Epidermal melanocyte (primary cell): Measurements from ENCODE around the gene SSTR5.
"Not testable (repeated sequence)": the region's sequence is repeated elsewhere in the genome, so short reads cannot be mapped to it uniquely, and the experiment has no call there.

Experiments
- DNase-seq: peaks from one replicate; pipeline ENCODE4 v3.0.0; 2011; ENCODE audit warnings: low spot score; ENCODE audit not compliant: insufficient read length

Gene SSTR5

DNA sequence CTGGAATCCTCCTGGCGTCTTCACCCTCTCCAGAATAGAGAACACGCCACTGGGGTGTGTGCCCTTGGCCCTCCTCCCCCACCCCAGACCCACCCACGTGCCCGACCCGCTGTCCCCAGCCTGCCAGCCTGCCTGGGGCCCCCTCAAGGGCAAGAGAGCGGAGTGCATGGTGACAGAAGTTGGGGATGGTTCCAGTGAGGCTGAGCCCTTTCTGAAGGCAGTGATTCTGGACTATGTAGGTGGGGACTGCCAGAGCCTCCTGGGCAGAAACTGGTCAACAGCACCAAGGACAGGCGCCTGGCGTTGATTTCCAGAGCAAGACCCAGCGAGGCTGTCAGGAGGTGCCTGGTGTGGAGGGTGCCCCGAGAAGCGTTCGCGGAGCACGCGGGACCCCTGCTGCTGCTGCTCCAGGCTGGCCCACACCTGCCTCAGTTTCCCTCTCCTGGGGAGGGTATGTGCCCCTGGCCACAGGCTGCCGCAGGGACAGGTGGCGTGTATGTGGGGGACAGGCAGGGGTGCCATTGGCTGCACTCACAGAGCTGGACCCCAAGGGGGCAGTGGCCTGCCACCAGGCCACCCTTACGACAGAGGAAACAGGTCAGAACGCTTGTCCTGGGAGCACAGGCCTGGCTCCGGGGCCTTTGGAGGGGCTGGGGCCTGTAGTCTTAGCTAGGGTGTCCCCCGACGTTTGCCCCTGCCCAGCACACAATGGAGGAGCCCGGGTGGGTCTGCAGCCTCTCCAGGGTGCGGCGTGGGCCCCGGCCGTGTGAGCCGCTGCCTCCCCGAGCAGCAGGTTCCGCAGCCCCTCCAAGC is 1.2 kb downstream of the SSTR5 start:
- DNase-seq, result no peak

DNA sequence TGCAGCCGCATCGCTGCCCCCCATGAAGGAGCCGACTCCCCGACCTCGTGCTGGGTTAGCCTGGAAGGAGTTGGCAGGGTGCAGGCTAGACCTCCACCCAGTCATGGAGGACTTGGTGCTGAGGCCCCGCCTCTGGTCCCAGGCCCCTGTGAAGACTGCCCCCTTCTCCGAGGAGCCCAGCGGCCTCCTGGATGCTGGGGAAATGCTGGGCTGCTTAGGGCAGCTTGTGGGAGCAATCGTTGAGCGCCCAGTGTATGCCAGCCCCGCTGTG is 1.8 kb downstream of the SSTR5 start:
- no peak for DNase-seq

DNA sequence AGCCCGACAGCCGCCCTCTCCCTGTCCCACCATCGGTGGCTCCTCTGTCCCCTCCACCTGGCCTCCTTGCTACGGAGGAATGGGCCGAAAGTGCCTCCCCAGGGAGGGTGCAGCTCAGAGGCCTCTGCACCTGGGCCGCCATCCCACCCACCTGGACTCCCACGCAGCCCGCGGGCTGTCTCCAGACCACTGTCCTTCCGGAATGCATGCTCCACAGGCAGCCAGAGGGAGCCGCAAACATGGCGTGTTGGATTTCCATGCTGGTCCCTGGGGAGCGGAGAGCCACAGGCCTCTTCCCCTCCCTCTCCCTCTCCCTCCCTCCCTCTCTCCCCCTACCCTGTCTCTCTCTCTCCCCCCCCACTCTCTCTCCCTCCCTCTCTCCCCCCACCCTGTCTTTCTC is 3.0 kb downstream of the SSTR5 start:
- no peak for DNase-seq

DNA sequence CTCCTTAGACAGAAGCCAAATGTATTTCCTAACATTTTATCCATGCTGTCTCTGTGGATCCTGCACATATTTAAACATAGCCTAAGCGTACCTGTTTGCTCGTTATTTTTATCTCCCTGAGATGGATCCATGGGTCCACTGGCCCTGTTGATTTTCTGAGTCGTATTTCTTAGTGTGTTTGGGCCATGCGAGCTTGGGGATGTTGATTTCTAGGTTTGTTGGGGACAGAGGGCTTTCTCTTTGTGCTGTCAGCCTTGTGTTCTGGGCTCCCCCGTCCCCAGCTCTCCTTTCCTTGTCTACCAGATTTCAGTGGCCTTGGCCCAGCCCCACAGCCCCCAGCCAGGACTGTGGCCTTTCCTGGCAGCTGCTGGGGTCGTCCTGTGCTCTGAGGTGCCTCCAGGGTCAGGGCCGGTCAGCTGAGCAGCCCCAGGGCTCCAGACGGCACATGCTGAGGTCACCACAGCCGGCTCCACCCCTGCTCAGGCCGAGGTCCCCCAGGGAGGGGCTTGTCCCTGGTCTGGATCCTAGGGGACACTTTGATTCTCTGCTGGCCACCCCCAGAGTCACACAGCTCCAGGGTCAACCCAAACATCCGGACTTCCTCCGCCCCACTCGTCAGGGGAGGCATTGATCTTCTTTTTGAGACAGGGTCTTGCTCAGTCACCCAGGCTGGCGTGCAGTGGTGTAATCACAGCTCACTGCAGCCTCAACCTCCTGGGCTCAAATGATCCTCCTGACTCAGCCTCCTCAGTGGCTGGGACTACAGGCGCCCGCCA is 4.4 kb downstream of the SSTR5 start:
- no peak for DNase-seq

DNA sequence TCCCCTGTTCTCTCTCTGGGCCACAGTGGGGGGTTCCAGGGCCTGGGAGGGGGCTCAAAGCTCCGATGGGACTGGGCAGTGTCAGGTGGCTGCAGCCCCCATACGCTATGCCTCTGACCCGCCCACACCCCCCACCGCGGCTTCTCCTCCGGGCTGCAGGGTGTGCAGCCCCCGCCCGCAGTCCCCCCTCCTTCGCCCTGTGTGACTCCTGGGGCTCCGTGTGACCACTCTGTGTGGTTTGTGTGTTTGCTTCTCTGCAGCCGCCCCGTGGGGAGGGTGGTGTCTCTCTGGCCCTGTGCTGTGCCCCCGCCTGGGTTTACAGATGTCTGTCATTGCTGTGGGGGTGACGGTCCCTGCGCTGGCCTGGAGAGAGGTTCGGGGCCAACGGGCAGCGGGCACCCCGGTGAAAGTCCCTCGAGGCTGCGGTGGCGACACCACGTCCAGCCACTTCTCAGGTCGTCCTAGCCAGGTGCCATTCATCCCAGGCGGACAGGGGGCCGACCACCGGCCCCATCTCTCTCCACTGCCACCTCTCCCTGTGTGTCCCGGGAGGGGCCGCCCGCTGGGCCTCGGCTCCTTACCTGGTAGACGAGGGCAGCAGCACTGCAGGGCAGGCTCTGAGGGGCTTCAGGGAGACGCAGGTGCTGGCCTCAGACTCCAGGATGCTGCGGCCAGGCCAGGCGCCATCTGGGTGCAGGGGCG is 5.5 kb downstream of the SSTR5 start:
- DNase-seq, result no peak

DNA sequence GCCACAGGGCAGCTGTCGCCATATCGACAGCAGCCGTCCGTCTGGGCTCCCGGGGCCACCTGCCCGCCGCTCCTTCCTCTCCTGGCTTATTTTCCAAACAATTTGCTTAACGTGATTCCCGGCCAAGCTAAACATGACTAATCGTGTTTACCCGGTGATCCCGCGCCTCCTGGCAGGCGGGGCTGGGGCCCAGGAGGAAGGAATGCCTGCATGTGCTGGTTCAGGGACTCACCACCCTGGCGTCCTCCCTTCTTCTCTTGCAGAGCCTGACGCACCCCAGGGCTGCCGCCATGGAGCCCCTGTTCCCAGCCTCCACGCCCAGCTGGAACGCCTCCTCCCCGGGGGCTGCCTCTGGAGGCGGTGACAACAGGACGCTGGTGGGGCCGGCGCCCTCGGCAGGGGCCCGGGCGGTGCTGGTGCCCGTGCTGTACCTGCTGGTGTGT is 6.1 kb downstream of the SSTR5 start:
- no peak for DNase-seq

DNA sequence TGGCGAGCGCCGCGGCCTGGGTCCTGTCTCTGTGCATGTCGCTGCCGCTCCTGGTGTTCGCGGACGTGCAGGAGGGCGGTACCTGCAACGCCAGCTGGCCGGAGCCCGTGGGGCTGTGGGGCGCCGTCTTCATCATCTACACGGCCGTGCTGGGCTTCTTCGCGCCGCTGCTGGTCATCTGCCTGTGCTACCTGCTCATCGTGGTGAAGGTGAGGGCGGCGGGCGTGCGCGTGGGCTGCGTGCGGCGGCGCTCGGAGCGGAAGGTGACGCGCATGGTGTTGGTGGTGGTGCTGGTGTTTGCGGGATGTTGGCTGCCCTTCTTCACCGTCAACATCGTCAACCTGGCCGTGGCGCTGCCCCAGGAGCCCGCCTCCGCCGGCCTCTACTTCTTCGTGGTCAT is 6.8 kb downstream of the SSTR5 start:
- no peak for DNase-seq

DNA sequence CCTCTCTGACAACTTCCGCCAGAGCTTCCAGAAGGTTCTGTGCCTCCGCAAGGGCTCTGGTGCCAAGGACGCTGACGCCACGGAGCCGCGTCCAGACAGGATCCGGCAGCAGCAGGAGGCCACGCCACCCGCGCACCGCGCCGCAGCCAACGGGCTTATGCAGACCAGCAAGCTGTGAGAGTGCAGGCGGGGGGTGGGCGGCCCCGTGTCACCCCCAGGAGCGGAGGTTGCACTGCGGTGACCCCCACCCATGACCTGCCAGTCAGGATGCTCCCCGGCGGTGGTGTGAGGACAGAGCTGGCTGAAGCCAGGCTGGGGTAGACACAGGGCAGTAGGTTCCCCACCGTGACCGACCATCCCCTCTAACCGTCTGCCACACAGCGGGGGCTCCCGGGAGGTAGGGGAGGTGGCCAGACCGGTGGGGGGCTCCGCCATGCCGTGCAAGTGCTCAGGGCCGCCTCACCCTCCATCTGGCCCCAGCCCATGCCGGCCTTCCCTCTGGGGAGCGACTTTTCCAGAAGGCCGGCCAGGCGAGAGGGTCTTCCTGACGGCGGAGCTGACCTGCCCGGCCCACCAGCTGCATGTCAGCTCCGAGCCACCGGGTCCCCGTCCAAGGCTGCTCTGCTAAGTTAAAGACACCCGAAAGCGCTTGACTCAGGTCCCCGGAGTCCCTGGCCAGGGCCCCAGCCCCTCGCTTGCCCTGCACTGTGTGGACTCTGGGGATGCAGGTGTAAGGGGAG is 7.4 kb downstream of the SSTR5 start:
- no peak for DNase-seq

DNA sequence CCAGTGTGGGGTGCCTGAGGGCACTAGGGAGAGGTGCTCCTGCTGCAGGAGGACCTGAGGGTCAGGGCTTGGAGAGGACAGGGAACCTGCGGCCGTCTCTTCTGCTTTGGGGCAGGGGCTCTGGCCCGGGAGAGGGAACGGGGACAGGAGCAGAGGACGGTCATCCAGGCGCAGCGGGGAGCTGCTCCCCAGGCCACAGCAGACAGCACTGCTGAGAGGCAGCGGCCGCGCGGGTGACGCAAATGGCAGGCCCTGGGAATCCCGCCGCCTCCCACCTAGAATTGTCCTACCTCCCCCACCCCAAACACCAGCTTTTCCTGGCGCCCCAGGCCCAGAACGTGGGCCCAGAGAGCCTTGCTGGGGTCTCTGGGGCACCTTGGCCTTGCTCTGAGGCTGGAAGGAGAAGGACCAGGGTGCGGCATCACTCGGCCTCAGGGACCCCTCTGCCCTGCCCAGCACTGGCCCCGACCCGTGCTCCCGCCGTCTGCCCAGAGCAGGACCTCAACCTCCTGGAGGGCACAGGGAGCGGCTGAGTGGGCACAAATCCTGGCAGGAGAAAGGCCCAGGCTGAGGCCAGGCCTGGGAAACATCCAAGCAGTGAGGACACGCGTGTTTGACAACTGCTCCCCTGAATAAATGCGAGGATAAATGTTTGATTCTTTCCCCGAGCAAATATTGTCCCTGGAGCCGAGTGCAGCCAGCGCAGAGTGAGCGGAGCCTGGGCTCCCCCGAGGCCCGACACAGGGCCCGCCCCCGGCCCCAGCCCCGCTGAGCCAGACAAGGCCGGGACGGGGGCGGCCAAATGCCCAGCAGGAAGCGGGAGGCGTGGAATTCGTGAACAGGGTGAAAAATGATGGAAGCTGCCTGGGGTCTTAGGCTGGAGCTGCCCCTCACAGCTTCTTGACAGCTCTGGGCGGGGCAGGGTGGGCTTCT is 8.5 kb downstream of the SSTR5 start:
- no peak for DNase-seq

DNA sequence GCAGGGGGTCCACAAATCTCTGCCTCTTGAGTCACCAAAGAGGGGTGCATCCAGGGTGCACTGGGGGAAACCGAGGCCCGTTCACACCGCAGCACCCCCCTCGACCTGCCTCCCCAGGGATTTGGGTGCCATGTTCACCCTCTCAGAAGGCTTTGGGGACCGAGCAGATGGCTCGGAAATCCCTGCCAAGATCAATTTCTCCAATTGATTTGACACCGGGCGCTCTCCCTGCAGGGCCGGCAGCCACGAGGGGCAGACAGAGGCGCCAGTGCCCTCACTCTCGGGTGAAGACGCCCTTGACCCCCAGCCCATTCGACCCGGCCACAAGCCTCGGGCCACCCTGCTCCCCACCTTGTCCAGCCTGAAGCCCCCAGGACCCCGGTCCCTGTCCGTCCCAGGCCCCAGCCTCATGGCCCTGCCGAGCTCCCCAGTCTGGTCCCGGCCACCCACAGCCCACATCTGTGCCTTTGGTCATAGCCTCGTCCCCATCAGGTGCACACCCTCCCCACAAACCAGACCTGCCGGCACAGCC is 9.3 kb downstream of the SSTR5 start:
- no peak for DNase-seq

DNA sequence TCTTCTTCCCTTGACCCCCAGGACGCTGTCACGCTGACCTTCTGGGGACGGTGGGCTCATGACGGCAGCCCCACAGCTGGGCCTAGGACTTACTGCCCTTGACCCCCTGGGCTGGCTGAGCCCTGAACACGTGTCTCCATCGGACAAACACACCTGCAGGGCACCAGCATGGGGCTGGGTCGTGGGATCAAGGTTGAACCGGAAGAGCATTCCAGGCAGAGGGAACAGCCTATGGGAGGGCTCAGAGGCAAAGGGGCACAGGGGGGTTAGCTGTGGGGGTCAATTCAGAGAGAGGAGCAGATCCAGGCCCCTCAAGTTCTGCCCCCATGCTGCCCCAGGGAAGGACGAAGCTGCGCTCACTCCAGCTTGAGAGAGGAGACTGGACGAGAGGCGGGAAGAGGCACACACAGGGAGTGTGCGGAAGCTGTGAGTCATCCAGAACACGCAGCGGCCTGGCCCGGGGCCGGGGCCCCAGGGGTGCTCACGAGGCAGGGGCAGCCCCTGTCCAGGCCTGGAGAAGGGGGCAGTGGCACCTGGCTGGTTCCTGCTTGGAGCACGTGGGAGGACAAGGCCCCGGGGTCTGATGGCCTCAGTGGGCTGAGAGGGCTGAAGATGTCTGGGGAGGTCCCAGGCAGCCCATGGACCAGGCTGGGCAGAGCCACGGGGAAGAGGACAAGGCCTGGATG is 9.9 kb downstream of the SSTR5 start:
- no peak for DNase-seq

DNA sequence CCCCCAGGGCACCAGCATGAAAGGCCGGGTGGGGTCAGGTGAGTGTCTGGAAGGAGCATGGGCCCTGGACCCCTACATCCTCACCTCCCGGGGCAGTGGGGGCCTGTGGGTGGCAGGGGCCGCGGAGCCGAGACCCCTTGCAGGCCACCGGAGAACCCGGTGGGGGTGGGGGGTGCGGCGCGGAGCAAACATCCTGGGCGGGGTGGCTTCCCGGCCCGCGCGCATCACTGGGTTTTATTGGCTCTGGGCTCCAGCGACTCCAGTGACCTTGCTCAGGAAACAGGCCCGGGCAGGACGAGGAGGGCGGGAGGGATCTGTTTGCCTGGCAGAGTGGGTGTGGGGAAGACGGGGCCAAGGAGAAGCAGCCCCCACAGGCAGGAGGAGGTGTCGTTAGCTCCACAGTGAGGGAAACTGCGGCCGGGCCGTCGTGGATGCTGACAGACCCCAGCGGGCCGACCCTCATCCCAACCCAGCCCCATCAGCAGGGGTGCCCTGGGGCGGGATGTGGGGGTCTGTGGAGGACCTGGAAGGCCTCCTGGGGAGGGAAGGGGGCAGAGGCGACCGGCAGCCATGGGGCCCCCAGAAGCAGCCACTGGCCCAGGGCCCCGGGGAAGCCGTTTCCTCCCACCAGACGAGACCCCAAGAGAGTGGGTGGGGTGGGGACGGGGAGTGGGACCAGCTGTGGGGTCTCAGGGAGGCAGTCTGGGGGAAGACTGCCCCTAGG is 10.6 kb downstream of the SSTR5 start:
- DNase-seq, result no peak

DNA sequence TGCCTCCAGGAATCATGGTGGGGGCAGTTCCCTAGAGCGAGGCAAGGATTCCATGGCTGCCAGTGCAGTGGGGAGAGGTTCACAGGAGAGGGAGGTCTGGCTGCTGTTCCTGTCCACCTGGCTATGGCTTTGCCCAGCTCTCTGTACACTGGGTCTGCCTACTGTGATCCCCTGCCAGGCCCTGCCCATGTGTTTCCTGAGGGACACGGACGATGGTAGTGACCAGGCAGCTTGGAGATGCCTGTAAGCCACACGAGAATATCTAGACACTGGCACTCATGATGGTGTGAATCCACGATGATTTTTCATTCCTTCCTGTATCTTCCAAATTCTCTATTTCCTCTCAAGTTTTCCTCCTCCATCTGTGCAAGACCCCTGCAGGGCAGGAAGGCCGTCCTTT is 12.4 kb downstream of the SSTR5 start:
- DNase-seq, result no peak

DNA sequence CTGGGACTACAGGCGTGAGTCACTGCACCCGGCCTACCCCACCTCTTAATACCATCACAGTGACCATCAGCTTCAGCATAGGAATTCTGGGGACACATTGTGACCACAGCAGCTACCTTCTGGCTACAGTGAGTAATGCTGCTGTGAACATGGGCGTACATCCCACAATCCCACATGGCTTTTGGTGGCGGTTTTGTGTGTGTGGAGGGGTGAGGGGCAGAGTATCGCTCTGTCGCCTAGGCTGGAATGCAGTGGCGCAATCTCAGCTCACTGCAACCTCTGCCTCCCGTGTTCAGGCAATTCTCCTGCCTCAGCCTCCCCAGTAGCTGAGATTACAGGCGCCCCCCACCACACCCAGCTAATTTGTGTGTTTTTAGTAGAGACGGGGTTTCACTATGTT is 13.9 kb downstream of the SSTR5 start:
- DNase-seq, result not testable (repeated sequence)

DNA sequence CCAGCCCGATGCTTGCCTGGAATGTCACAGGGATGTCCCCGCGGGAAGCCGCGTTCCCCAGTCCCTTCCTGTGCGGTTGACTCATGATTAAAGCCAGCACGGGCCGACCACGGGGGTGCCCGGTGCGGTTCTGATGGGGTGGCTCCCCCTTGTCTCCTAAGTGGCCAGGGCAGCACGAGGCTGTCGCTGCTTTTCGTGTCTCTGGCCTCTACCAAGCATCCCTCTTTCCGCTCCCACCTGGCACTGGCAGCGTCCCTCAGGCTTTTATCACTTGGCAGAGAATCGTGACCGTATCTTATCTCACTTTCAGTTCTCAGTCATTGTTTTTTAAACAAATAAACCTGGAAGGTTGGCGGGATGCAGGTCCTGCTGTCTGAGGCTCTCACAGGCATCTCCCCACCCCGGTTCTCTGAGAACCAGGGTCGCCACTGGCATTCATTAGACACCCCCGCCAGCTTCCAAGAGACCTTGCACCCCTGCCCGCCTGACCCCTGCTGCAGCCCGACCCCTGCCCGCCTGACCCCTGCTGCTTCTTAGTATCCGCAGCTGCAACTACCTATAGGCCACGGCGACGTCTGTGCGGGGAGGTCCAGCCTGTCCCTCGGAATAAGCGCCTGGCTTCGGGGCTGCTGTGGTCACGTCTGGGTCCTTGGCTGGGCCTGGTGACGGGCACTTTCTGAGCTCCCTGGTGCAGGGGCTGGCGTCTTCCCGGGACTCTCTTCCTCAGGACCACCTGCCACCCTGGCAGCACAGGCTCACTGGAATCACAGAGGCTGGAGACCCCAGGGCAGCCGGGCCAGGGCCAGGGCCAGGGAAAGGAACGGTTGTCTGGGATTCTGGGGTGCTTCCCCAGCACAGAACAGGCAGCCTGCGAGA is 16.0 kb downstream of the SSTR5 start:
- DNase-seq, result no peak

DNA sequence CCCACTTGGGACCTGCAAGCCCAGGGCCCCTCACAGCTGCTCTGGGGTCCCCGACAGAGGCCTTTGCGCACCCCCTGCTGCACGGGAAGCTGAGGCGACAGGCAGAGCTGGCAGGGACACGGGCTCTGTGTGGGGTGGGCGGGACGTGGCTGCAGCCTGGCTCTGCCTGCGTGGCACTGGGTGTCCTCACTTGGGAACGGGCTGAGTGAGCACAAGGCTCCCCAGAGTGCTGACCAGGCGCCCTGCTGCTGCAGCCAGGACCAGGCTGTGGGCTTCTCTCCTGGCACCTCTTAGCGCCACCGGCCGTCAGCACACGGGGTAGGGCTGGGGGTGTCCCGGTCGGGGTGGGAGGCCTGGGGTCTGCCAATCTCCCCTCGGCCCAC is 16.9 kb downstream of the SSTR5 start:
- no peak for DNase-seq

DNA sequence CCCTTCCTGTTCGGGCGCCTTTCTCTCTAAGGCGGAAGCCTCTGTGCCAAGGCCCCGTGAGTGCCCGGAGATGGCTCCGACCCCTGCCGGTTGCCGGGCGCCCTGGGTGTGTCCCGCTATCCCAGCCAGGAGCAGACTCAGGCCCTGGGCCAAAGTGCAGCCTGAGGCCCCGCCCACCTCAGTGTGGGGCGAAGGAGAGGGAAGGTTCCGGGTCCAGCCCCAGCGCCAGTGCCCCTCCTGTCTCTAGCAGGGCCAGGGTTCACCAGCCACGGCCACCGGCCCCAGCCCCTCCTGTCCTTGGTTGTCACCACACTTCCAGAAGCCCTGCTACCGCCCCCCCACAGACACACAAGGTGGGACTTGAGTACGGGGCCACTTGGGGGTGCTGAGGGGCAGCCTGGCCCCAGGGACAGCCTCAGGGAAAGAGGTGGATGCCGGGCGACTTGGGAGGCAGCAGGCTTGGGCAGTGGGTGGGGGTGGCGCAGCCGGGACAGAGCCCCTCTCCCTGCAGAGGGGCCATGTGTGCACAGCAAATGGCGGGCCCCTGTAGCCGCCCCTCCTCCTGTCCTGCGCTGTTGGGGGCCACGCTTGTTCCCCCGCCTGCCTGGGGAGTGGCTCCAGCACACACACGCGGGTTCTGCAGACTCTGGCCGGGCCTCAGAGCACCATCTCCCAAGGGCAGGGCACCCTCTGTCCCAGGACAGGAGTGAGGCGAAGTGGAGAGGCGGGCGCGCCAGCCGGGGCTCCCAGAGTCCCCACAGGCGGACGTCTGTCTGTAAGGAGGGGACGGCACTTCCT is 17.5 kb downstream of the SSTR5 start:
- no peak for DNase-seq
